Measurements from ENCODE around the gene LGMN.

GRCh38 chr14:92686900-92687427 is 61.5 kb downstream of the LGMN start:
- TF ChIP-seq HNRNPK (IDR thresholded peaks at IDR 0.05; ENCODE audit: low read depth, low read length, poor library complexity, severe bottlenecking) (no peak), SMAD3 (CRISPR knock-in tag; conservative IDR thresholded peaks at IDR 0.05) (no peak), ELK3 (CRISPR knock-in tag; IDR thresholded peaks at IDR 0.05) (no peak), POLR2A (conservative IDR thresholded peaks at IDR 0.05) (no peak)
